DMS153 treated with DMSO at 0.1 percent for 48 hours (cell line): ENCODE results near the gene PRCC.
"Not testable (repeated sequence)": the region's sequence is repeated elsewhere in the genome, so short reads cannot be mapped to it uniquely, and the experiment has no call there.

Source experiments
- DNase-seq: peaks from one replicate; lab custom pipeline; 2025; ENCODE audit not compliant: unreplicated experiment; lab: John Stamatoyannopoulos, UW

PRCC gene

DNA sequence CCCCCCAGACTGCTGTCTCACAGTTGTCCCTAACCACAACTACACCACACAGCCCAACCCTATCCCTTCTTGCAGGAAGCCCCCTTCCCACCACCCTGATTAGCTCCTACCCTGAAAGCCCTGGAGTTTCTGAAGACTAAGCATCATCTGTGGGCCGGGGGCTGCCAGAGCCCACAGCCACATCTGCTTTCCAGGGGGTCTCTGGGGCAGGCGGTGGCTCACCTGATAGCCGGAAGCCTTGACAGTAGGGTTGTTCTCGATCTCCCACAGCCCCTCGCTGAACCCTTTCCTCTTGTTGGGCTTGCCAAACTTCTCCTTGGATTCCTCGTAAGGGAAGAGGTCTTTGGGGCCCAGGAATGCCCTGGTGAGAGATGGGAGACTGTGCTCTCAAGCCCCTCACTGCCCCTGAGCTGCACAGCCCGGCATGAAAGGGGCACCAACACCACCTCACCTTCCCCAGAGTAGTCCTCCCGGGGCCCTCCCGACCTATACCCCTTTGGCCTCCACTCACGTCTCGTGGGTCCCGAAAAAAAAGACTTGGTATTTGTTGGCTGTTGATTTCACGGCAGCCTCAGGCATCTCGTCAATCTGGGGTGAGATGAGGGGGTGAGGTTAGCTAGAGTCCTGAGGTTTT lies 22.4 kb upstream of the PRCC start:
- DNase-seq: no peak

DNA sequence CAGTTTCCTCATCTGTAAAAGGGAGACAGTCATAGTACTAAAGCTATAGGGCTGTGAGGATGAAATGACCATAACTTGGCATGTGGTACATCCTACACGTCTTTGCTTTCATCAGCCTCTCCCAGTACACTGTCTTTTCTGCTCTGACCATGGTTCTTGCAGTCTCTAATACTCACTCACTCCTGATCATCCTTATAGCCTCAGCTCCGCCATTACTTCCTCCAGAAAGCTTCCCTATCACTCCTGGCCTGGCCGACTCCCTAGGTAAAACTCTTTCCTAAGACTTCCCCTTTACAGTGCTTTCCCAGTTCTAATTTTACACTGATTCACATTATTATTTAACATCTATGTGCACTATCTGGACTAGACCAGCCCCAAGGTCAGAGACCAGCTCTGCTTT lies 21.5 kb upstream of the PRCC start:
- DNase-seq: no peak

DNA sequence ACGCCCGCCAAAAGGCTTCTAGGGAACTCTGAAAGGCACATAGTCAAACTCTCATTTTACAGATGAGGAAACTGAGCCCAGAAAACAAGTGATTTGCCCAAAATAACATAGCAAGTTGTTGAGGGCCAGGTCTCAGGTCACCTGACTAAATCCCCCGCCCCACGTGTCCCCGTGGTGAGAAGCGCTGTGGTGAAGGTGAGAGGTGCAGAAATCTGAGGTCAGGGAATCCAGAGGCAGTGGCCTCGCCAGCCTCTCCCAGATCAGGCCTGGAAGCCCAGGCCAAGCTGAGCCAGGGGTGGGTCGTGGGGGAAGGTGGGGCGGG lies 21.0 kb upstream of the PRCC start:
- no peak for DNase-seq

DNA sequence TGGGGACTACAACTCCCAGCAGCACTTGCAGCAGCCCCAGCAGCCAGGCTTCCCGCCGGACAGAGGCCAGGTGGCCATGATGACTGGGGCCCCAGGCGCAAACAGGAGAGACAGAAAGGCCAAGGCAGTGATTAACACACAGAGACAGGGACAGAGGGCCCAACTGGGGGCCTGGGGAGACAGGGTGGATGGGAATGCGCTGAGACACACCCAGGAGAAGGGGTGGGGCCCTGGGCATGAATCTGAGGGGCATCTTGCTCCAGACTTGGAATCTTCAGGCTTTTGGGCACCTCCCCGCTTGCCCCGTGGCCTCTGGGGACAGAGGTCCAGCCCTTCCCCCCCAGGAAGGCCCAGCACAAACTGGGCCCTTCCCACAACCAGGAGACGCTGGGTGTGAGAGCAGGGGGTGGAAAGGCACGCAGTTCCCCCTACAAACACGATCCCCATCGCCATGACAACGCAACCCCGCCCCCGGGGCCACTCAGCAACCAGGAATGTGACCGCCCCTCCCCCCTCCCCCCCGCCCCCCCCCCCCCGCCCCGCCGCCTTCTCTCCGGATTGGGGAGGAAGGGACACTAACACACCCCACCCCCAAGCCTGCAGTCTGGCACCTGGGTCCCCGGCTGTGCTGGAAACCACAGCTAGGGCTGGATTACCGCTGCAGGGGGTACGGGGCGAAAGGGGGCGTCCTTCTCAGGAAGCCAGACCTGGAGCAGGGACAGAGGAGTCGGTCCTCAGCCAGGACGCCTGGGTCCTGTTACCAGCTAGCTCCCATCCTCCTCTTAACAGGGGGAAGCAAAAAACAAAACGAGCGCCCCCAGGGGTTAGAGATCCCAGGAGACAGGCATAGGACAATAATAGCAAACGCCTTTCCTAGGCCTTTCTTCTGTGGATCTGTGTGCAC lies 20.4 kb upstream of the PRCC start:
- peak; percentile 84 for DNase-seq

DNA sequence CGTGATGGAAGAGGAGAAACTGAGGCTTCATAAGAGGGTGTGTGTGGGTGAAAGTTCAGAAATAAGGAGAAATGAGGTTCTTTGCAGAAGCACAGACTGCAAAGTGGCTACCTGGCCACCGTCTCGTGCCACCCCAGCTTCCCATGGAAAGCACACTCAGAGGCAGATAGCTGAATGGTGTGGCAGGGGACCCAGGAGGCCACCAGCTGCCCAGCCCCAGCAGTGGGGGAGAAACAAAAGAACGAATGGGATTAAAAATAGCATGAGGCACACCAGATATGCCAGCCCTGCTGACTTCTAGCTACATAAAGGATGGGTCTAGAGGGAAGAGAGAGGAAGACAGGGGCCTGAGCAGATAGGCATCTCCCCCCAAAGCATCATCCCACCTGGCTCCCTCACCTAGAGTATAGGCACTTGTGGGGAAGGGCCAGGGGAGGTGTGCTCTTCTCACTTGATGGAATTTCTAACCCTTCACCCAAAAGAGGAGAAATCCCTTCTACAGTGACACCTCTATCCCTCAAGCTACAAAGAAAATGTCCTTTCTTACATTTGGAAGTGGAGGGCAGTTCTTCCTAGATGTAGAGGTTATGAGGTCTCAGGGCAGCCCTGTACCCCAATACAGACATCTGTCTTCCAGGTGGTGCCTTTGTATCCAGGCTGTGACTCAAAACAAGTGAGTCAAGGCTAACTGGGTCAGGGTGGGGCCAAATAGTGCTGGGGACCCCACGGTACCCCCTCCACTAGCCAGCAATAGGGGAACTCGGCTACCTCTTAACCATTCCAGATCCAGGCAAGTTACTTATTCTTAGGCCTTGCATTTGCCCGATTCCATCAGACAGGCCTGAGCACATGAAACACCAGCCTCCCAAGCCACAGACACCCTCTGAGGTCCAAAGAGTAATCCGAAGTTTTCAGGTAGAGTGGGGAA lies 19.3 kb upstream of the PRCC start:
- DNase-seq: no peak

DNA sequence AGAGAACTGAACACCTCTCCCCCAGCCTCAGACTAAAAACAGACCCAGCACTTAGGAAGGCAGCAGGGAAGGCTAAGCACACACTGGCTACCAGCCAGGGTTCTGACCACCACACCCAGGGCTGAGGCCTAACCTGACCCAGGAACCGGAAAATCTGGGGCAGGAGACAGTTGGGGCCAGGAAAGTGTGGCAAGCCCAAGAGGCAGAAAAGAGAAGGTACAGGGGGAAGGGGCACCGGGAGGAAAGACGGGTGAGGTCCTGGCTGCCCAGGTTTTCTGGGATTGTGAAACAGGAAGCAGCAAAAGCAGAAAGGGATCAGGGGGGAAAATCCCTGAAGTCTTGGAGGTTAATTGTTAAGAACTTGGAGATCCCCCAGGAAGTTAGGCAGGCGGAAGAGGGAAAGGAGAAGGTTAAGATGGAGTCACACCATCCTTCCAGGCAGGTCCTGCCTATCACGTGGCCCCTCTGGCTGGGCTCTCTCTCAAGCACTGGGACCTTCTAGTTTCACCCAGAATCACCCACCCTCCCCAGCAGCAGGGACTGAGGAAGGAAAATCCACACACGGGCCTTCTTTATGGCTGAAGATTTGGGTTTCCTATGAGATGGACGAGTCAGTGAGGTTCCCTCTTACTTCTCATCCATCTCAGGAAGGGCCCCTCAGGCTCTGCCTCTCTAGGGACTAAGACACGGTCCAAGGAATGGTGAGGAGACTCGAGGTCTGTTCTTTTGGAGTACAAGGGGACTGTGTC lies 18.5 kb upstream of the PRCC start:
- DNase-seq: no peak

DNA sequence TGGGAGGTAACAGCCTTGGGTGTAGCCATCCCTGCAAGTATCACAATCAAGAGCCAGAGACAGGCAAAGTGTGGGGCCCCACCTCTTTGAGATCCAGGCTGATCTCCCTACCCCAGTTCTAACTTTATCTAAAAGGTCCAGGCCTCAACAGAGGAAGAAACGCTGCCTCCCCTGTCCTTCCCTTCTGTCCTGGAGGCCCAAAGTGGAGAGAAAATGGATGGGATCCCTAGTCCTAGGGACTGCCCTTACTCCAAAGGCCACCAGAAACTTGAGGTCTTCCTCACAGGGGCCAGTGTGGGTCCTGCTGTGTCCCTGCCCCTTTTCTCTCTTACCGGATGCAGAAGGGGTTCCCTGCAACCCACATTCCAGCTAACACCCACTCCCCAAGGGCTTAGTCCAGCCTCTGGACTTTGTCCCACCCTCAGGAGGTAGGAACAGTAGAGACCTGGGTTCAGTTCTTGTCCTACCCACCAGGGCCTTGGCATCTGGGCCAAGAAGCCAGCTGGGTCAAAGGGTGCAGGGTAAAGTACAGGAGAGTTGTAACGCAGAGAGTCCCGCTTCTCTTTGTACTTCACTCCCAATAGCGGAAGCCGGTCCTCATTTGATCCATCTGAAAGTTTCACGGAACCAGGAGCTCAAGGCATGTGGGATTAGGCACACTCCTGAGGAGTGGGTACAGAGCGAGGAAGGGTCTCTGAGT lies 17.8 kb upstream of the PRCC start:
- DNase-seq: no peak

DNA sequence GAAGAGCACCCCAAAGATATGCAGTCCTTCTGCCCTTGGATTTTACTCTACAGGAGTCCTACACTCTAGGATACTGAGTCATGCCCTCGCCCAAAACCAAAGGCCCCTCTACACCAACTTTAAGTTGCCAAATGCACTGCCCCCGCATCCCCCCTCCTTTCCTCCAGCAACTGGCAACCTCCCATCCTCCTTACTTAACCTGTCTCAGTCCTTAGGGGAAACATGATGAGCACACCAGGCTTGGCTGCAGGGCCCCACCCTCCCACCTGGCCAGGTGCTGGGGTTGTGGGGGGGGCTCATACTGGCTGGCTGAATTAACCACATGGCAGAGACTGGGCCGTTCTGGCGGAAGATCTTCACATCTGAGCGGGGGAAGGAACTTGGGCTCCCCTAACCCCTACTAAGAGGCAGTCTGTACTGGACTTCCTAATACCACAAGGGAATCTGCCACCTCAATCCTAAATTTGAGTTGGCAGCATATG lies 17.1 kb upstream of the PRCC start:
- no peak for DNase-seq

DNA sequence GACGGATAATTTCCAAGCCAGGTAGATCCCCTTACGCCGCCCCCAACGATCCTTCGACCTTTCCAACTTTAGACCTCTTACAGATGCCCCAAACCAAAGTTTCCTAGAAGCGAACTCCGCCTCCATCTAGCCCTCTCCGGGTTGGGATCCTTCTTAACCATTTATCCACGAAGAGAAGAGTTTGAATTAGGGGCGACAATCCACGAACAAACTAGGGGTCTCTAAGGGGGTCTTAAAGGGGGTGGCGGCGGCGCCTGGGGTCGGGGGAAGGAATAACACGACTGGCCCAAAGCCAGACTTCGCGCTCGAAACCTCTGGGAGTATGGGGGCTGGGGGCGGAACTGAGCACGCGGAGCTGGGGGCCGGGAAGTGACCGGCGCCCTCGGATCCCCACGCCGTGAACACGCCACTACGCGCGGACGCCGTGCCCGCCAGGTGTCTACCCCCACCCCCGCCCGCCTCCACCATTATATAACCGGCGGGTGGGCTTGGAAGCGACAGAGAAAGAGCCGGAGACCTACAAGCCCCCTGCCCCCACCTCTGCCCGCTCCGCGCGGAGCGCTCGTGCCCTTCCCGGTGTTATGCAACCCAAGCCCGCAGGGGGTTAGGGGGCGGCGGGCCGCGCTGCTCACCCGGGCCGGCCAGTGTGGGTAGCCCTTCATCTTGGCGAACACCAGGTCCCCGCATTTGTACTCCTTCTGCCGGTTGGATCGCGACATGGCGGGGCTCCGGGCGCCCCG lies 16.5 kb upstream of the PRCC start:
- no peak for DNase-seq

DNA sequence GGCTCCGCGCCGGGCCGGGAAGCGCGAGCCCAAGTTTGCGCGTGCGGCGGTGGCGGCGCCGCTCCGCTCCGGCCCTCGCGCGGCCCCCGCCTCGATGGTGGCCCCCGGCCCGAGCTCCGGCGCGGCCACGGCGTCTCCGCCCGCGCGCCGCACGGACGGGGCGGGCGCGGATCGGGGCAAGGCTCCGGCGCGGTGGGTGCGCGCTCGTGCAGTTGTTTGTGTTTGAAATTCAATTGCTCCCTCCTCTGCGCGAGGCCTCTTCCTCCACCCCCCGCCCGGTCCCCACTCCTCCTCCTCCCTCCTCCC lies 15.9 kb upstream of the PRCC start, which contains the start of gene HDGF:
Gene HDGF, minus strand, starts transcription at position 225 of the 306 bp plus-strand sequence. CDS start 246 bp downstream, outside the sequence.
- DNase-seq: no peak

DNA sequence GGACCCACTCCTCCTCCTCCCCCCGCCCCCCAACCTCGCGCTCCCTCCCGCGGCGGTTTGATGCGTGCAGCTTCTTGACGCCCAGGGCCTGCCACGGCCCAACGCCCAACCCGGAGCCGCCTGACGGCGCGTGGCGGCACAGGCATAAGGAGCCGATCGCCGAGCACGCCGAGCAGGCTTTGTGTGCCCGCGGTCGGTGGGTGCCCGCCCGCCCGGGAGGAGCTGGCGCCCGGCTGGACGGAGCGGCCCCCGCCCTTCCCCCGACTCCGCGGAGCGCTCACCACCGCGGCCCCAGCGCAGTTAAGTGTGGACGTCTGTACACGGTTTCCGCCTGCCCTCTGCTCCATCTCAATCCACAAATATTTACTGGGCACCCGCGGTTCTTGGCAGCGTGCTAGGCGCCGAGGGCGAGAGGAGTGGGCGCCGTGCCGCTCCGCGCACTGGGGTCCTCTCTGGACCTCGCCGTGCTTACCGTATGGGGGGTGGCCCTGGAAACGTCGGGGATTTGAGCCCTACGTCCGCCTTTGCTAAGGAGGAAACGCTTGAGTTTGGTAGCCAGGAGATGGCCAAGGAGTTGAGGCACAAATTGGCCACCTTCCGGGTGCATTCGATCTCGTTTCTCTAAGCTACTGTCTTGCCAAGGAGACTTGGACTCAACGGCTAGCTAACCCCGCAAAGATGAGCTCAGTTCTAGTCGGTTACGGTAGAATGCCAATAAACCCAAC lies 15.4 kb upstream of the PRCC start:
- DNase-seq: peak; percentile 85

DNA sequence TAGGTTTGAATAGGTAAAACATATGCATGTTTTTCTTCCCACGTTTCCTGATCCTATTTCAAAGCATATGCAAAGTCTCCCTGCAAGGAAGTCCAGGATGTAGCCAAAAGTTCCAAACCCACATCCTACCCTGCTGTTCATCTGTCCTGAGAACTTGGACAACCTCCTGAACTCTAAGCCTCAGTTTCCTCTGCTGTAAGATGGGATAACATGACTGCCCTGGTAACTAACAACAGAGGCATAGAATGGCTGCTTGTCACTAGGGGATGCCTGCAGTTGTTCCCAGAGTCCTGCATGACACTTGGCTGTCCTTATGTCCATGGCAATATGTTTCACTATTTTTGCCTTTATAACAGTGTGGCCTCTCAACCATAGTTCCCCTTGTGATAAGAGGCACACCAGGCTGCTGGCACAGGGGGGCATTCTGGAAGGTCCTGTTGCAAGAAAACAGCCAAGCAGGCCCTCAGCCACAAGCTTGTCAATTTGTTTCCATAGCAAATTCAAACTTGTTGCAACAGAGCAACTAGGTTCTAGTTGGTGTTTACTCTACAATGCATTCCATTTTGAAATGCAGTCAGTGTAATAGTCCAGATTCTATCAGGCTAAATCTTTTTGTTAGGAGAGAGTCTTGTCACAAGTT lies 14.4 kb upstream of the PRCC start:
- DNase-seq: no peak

DNA sequence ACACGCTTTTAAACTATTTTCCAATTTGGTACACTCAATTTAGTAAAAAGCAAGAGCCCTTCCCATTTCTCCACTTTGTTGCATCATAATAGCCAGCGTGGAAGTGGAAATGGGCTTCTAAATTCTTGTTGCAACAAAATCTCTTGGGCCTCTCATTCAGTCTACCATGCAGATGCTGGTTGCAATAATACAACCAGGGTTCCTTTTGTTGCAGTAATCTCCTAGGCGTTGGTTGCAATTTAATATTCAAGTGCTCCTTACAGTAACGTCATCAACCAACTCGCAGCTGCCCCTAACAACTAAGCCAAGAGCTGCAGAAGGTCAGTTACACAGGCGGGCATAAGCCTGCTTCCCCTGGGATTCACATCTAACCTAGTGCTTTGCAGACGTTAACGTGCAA lies 13.1 kb upstream of the PRCC start:
- DNase-seq: no peak

DNA sequence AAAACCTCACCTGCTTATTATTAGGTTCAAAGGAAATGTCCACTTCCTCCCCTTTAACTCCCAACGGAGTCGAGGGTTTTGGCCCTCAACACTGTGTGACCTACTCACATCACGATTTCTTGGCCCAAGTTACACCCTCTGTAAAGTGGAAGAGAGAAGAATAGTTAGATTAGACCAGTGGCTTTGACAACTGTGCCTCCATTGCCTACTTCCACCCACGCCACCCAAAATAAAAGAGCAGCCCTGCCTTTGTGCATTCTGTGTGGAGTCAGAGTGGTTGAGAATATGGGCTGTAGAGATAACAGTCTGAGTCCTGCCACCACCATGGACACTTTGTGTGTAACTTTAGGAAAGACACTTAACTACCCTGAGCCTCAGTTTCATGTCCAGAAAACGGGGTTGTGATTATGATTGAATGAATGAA lies 11.8 kb upstream of the PRCC start:
- no peak for DNase-seq

DNA sequence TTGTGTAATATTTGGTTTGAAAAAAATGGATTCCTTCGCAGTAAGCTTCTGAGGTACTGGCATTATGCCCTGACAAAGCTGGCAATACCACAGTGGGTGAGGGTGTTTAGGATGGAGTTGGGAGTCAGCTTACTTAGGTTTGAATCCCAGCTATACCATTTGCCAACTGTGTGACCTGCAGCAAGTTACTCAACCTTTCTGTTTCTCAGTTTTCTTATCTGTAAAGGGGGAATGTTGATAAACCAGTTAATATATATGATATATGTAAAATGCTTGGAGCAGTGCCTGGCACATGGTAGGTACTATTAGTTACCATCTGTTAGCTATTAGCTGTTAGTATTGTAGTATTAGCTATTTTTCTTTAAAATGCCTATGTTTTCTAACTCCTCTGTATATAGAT lies 11.0 kb upstream of the PRCC start:
- no peak for DNase-seq

DNA sequence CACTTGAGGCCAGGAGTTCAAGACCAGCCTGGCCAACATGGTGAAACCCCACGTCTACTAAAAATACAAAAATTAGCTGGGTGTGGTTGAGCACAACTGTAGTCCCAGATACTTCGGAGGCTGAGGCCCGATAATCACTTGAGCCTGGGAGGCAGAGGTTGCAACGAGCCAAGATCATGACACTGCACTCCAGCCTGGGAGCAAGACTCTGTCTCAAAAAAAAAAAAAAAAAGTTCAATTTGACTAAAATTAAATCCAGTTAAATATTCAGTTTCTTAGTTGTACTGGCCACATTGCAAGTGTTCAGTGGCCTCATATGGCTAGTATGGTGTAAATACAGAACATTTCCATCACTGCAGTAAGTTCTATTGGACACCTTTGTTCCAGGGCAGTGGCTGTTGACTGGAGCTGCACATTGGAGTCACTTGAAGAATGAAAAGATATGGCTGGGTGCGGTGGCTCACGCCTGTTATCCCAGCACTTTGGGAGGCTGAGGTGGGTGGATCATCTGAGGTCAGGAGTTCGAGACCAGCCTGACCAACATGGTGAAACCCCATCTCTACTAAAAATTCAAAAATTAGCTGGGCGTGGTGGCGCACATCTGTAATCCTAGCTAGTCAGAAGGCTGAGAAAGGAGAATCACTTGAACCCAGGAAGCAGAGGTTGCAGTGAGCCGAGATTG lies 9.6 kb upstream of the PRCC start:
- not testable (repeated sequence) for DNase-seq

DNA sequence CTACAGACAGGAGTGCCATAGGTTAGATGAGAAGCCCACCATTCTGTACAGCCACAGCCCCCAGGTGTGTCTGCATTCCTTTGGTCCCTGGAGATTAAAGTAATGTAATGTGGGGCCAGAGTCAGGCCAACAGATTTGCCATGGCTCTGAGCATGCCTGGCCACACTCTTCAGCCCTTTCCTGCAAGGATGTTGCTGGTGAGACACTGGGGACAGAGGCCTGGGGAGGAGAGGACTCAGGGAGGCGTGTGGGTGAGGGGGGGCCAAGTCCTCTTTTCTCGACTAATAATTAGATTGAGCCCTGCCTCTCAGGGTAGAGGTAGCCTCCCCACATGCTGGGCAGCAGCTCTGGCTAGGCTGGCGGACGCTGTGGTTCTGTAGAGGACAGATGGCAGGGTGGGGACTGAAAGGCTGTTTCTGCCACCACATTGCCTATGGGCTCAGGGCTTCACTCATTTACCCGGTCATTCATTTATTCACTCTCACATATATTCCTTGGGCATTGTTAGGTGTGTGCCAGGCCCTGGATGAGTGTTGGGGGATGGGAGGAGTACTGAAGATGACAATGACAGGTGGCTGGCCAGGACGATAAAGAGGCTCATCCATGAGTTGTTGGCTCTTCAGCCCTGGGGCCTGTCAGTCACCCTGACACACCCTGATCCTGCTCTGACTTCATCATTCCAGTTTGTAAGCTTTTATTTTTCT lies 7.1 kb upstream of the PRCC start:
- no peak for DNase-seq
